GM12874 (cell line): ENCODE measurements around the gene STX3.

Source experiments
- CTCF ChIP-seq: IDR thresholded peaks from 2 replicates; pipeline ENCODE4 v1.5.1; 2011; ENCODE audit warnings: low read depth, mild to moderate bottlenecking, control low read depth, low read length, moderate library complexity; ENCODE audit not compliant: insufficient read depth

The STX3 gene

GRCh38 chr11:59779487-59779886 lies 24.3 kb downstream of the STX3 start:
- no peak for TF ChIP-seq CTCF

GRCh38 chr11:59782080-59782479 lies 26.9 kb downstream of the STX3 start:
- no peak for TF ChIP-seq CTCF

GRCh38 chr11:59783632-59784090 lies 28.5 kb downstream of the STX3 start:
- TF ChIP-seq CTCF: no peak

GRCh38 chr11:59785818-59786217 lies 30.6 kb downstream of the STX3 start:
- TF ChIP-seq CTCF: no peak

GRCh38 chr11:59787255-59787588 lies 32.0 kb downstream of the STX3 start:
- no peak for TF ChIP-seq CTCF

GRCh38 chr11:59787816-59788215 lies 32.6 kb downstream of the STX3 start:
- no peak for TF ChIP-seq CTCF

GRCh38 chr11:59791639-59792038 lies 36.5 kb downstream of the STX3 start:
- TF ChIP-seq CTCF: no peak

- TF ChIP-seq CTCF: no peak
These were observed 37.3 kb downstream of the STX3 start for GRCh38 chr11:59792507-59792906.
